ENCODE data around the gene SH2D6.
"Not testable (repeated sequence)": the region's sequence is repeated elsewhere in the genome, so short reads cannot be mapped to it uniquely, and the experiment has no call there.

The SH2D6 gene

GRCh38 chr2:85418132-85419008, at the start of gene SH2D6:
Gene SH2D6, plus strand, starts transcription at chr2:85418714. Its CDS starts 10,752 bp downstream, at chr2:85429466.
- DNase-seq (ENCODE audit: low spot score) = peak; percentile 87

GRCh38 chr2:85368921-85369320, 49.6 kb upstream of the SH2D6 start:
- no peak for DNase-seq (ENCODE audit: low spot score)

- DNase-seq (ENCODE audit: low spot score) = no peak
Observed at GRCh38 chr2:85369500-85369899, 49.0 kb upstream of the SH2D6 start.

GRCh38 chr2:85371045-85371444, 47.5 kb upstream of the SH2D6 start:
- DNase-seq (ENCODE audit: low spot score) = no peak

- no peak for DNase-seq (ENCODE audit: low spot score)
Observed at GRCh38 chr2:85376291-85377065, 42.0 kb upstream of the SH2D6 start.

- no peak for DNase-seq (ENCODE audit: low spot score)
Observed at GRCh38 chr2:85377083-85377482, 41.4 kb upstream of the SH2D6 start.

- no peak for DNase-seq (ENCODE audit: low spot score)
Observed at GRCh38 chr2:85378257-85378656, 40.3 kb upstream of the SH2D6 start.

- no peak for DNase-seq (ENCODE audit: low spot score)
Observed at GRCh38 chr2:85380048-85380447, 38.5 kb upstream of the SH2D6 start.

- not testable (repeated sequence) for DNase-seq (ENCODE audit: low spot score)
Observed at GRCh38 chr2:85383151-85383550, 35.4 kb upstream of the SH2D6 start.

GRCh38 chr2:85383850-85384249, 34.7 kb upstream of the SH2D6 start:
- no peak for DNase-seq (ENCODE audit: low spot score)

GRCh38 chr2:85385746-85386145, 32.8 kb upstream of the SH2D6 start:
- DNase-seq (ENCODE audit: low spot score) = no peak

- no peak for DNase-seq (ENCODE audit: low spot score)
Observed at GRCh38 chr2:85387754-85388153, 30.8 kb upstream of the SH2D6 start.

GRCh38 chr2:85388878-85389538, 29.5 kb upstream of the SH2D6 start:
- DNase-seq (ENCODE audit: low spot score) = no peak

- no peak for DNase-seq (ENCODE audit: low spot score)
Observed at GRCh38 chr2:85390941-85391669, 27.4 kb upstream of the SH2D6 start.

- DNase-seq (ENCODE audit: low spot score) = no peak
Observed at GRCh38 chr2:85393836-85394235, 24.7 kb upstream of the SH2D6 start.

- no peak for DNase-seq (ENCODE audit: low spot score)
Observed at GRCh38 chr2:85394261-85394681, 24.2 kb upstream of the SH2D6 start.

GRCh38 chr2:85394976-85395375, 23.5 kb upstream of the SH2D6 start:
- no peak for DNase-seq (ENCODE audit: low spot score)

- no peak for DNase-seq (ENCODE audit: low spot score)
Observed at GRCh38 chr2:85395912-85396475, 22.5 kb upstream of the SH2D6 start.

- no peak for DNase-seq (ENCODE audit: low spot score)
Observed at GRCh38 chr2:85396531-85397470, 21.7 kb upstream of the SH2D6 start.

- no peak for DNase-seq (ENCODE audit: low spot score)
Observed at GRCh38 chr2:85397925-85398331, 20.6 kb upstream of the SH2D6 start.

Data from RKO (cell line).